ENCODE measurements around the gene PRKAA1. TPM values are rescaled to one million over a fixed set of nuclear protein-coding genes. Genes with fewer than 3 reads are reported as not detected.
"Not testable (repeated sequence)": the region's sequence is repeated elsewhere in the genome, so short reads cannot be mapped to it uniquely, and the experiment has no call there.

Gene PRKAA1
- total RNA-seq, 4 donors from 2014 or later: 66.5 to 113 (median 97.9) TPM

- no peak for ATAC-seq
- H3K4me1 ChIP-seq: peaks cover 0 to 13% (median 0%) of the 10 kb centered on the region in 3 donors
- H3K27ac ChIP-seq: no peak overlapping the region
- TF ChIP-seq POLR2AphosphoS5 (IDR thresholded peaks at IDR 0.05): no peak
- no peak for TF ChIP-seq EP300 (IDR thresholded peaks at IDR 0.05)
- no peak for TF ChIP-seq POLR2A (IDR thresholded peaks at IDR 0.05)
- no peak for TF ChIP-seq CTCF (IDR thresholded peaks at IDR 0.05)
- 80 to 81% methylated on average over 3 of the region's 3 CpGs for WGBS, 2 donors (ENCODE audit: low coverage in 1 of 2)
- no peak overlapping the region for H3K4me3 ChIP-seq
- no peaks in the 10 kb centered on the region for H3K9me3 ChIP-seq
- H3K36me3 ChIP-seq: peaks cover 0 to 68% of the 10 kb centered on the region in 2 donors
- no peaks in the 10 kb centered on the region for H3K27me3 ChIP-seq
These were observed 30.0 kb upstream of the PRKAA1 start for GRCh38 chr5:40828021-40828631.

- Histone ChIP-seq H3K27me3 (no peaks in the 10 kb centered on the region), H3K9me3 (no peaks in the 10 kb centered on the region), H3K4me3 (no peak overlapping the region), H3K4me1 (peaks cover 0 to 5% (median 0%) of the 10 kb centered on the region in 3 donors), H3K36me3 (peaks cover 0 to 61% of the 10 kb centered on the region in 2 donors), H3K27ac (no peak overlapping the region)
- TF ChIP-seq CTCF (IDR thresholded peaks at IDR 0.05): no peak
- TF ChIP-seq POLR2AphosphoS5 (IDR thresholded peaks at IDR 0.05): no peak
- TF ChIP-seq POLR2A (IDR thresholded peaks at IDR 0.05): no peak
- no peak for TF ChIP-seq EP300 (IDR thresholded peaks at IDR 0.05)
- WGBS, 2 donors (ENCODE audit: low coverage in 1 of 2): 81 to 89% methylated on average over 7 to 12 of the region's 14 CpGs
- ATAC-seq: no peak
These were observed 29.2 kb upstream of the PRKAA1 start for GRCh38 chr5:40827188-40827977.

- WGBS, 2 donors (ENCODE audit: low coverage in 1 of 2): 67 to 84% methylated on average over 1 to 4 of the region's 5 CpGs
- Histone ChIP-seq H3K9me3 (no peaks in the 10 kb centered on the region), H3K4me3 (no peak overlapping the region), H3K36me3 (peaks cover 0 to 54% of the 10 kb centered on the region in 2 donors), H3K27ac (no peak overlapping the region), H3K27me3 (no peaks in the 10 kb centered on the region), H3K4me1 (no peaks in the 10 kb centered on the region)
- TF ChIP-seq POLR2AphosphoS5 (IDR thresholded peaks at IDR 0.05) (no peak), POLR2A (IDR thresholded peaks at IDR 0.05) (no peak), EP300 (IDR thresholded peaks at IDR 0.05) (no peak), CTCF (IDR thresholded peaks at IDR 0.05) (no peak)
- ATAC-seq: no peak
These were observed 28.5 kb upstream of the PRKAA1 start for GRCh38 chr5:40826489-40827187.

- 69 to 86% methylated on average over 3 to 4 of the region's 11 CpGs for WGBS, 2 donors (ENCODE audit: low coverage in 1 of 2)
- H3K9me3 ChIP-seq: not testable (repeated sequence)
- peaks cover 0 to 43% of the 10 kb centered on the region in 2 donors for H3K36me3 ChIP-seq
These were observed 27.4 kb upstream of the PRKAA1 start for GRCh38 chr5:40825461-40826043.

GRCh38 chr5:40823459-40823858 is 25.3 kb upstream of the PRKAA1 start:
- H3K4me3 ChIP-seq: no peak overlapping the region
- peaks cover 0 to 22% of the 10 kb centered on the region in 2 donors for H3K36me3 ChIP-seq
- no peaks in the 10 kb centered on the region for H3K9me3 ChIP-seq
- no peak for TF ChIP-seq EP300 (IDR thresholded peaks at IDR 0.05)
- no peak for TF ChIP-seq POLR2AphosphoS5 (IDR thresholded peaks at IDR 0.05)
- no peak for TF ChIP-seq POLR2A (IDR thresholded peaks at IDR 0.05)
- no peak for TF ChIP-seq CTCF (IDR thresholded peaks at IDR 0.05)
- no peaks in the 10 kb centered on the region for H3K27me3 ChIP-seq
- ATAC-seq: no peak
- H3K4me1 ChIP-seq: no peaks in the 10 kb centered on the region
- H3K27ac ChIP-seq: no peak overlapping the region
- WGBS, 2 donors (ENCODE audit: low coverage in 1 of 2): 43% methylated on average over 1 of the region's 1 CpG; no CpG with 5 or more reads in 1 of the 2 donors

More at GRCh38 chr5:40825461-40826043, 27.4 kb upstream of the PRKAA1 start:
- ATAC-seq, H3K27me3 ChIP-seq, H3K27ac ChIP-seq, H3K4me1 ChIP-seq, H3K4me3 ChIP-seq: not testable (repeated sequence)
